A673 (cell line): ENCODE results near the gene SLC27A4.

ENCODE experiments used
- EZH2 ChIP-seq: fragments of 200-600 bp; sonication (generic); IDR thresholded peaks from 2 replicates; pipeline ENCODE4 v1.6.1; 2017; ENCODE audit warnings: borderline replicate concordance, low read depth, mild to moderate bottlenecking, mixed read lengths, antibody characterized with exemption, low read length; ENCODE audit not compliant: poor library complexity, severe bottlenecking
- TF ChIP-seq, protein P1 (sequence below): fragments of 300-800, 200-600 bp; sonication (generic); conservative IDR thresholded peaks from 2 replicates; pipeline ENCODE4 v1.5.1; 2017; ENCODE audit warnings: low read depth, mild to moderate bottlenecking, antibody characterized with exemption, low read length, moderate library complexity, mixed read lengths

DNA sequence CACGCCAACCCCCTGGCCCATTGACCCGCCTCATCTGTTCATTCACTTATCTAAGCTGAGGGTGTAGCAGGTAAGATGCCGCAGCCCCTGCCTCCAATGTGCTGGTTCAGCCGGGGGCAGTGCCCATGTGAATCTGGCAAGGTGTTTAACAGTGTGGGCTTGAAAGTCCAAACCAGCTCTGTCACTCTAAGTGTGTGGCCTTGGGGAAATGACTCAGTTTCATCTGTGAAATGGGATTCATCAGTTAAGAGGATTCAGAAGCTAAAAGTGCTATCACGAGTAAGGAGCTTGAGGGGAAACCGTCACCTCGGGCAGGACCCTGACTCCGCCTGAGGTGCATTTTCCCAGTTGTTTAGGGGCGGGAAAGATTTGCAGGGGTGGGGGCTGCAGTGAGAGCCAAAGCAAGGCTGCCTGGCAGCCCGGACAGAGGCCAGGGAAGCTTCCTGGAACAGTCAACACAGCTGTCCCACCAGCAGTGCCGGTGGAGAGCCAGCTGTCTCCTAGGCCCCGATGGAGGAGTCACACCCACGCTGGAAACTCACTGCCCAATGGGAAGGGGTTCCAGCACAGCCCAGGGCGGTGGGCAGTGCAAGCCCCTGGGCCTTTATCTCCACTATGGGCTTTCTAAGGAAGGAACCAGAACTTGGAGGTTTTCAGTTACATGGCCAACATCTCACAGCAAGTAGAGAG lies 21.1 kb downstream of the SLC27A4 start:
- TF ChIP-seq, protein P1, sequence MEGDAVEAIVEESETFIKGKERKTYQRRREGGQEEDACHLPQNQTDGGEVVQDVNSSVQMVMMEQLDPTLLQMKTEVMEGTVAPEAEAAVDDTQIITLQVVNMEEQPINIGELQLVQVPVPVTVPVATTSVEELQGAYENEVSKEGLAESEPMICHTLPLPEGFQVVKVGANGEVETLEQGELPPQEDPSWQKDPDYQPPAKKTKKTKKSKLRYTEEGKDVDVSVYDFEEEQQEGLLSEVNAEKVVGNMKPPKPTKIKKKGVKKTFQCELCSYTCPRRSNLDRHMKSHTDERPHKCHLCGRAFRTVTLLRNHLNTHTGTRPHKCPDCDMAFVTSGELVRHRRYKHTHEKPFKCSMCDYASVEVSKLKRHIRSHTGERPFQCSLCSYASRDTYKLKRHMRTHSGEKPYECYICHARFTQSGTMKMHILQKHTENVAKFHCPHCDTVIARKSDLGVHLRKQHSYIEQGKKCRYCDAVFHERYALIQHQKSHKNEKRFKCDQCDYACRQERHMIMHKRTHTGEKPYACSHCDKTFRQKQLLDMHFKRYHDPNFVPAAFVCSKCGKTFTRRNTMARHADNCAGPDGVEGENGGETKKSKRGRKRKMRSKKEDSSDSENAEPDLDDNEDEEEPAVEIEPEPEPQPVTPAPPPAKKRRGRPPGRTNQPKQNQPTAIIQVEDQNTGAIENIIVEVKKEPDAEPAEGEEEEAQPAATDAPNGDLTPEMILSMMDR: no peak
- no peak for TF ChIP-seq EZH2
